H1 (cell line): ENCODE measurements around the gene EXOC1L. TPM values are rescaled to one million over a fixed set of nuclear protein-coding genes. Genes with fewer than 3 reads are reported as not detected.

Experiments used
- CTCF ChIA-PET: fragments of 300-600 bp; sonication (Branson Sonifier 250); formaldehyde crosslinking; loops from one replicate; lab custom pipeline; 2021; ENCODE audit not compliant: partially characterized antibody; lab: Charles Lee
- POLR2A ChIA-PET: fragments of 300-600 bp; sonication (Branson Sonifier 250); formaldehyde crosslinking; loops from one replicate; lab custom pipeline; 2021; ENCODE audit warnings: inconsistent platforms; ENCODE audit not compliant: partially characterized antibody; lab: Charles Lee
- DNase-seq, 2 experiments: peaks; one replicate each; pipeline versions ENCODE4 v3.0.0 to v3.0.0-alpha.2; 2010 to 2022; ENCODE audit warnings: low spot score in 2 of 2, low read depth in 1 of 2, mixed read lengths in 1 of 2
- FAIRE-seq: peaks from 2 replicates; lab custom pipeline; 2011; peaks lifted over from hg19 to GRCh38; lab: Jason Lieb, UNC
- H2AFZ ChIP-seq: 2 replicates; pipeline ENCODE4 v1.8.1; 2012; ENCODE audit warnings: low read length, inconsistent platforms
- H2AK5ac ChIP-seq: 2 replicates; pipeline ENCODE4 v1.6.1; 2013; ENCODE audit warnings: low read depth, low read length
- H2BK120ac ChIP-seq: replicated peaks from 2 replicates; pipeline ENCODE3; 2013; ENCODE audit warnings: low read depth, low read length, inconsistent platforms
- H2BK12ac ChIP-seq: 2 replicates; pipeline ENCODE4 v1.6.1; 2013; ENCODE audit warnings: low read depth, low read length
- H2BK15ac ChIP-seq: 2 replicates; pipeline ENCODE4 v1.6.1; 2013; ENCODE audit warnings: low read length
- H2BK20ac ChIP-seq: 2 replicates; pipeline ENCODE4 v1.6.1; 2013; ENCODE audit warnings: low read length
- H2BK5ac ChIP-seq: 2 replicates; pipeline ENCODE4 v1.6.1; 2013; ENCODE audit warnings: low read depth, low read length
- H3K14ac ChIP-seq: 2 replicates; pipeline ENCODE4 v1.6.1; 2013; ENCODE audit warnings: inconsistent platforms; ENCODE audit not compliant: insufficient read length
- H3K18ac ChIP-seq: 2 replicates; pipeline ENCODE4 v1.6.1; 2013; ENCODE audit warnings: low read length; ENCODE audit errors: extremely low read depth
- H3K23ac ChIP-seq: 2 replicates; pipeline ENCODE4 v1.6.1; 2013; ENCODE audit warnings: inconsistent platforms; ENCODE audit not compliant: insufficient read length
- H3K23me2 ChIP-seq: 2 replicates; pipeline ENCODE4 v1.6.1; 2013; ENCODE audit warnings: low read depth, low read length
- H3K27ac ChIP-seq: 2 replicates; pipeline ENCODE4 v1.6.1; 2011; ENCODE audit warnings: low read depth, low read length, inconsistent platforms
- H3K27me3 ChIP-seq, 4 experiments: replicated peaks in 1 of 4; 1 replicate in 1 of 4; 2 replicates in 3 of 4; pipeline versions ENCODE4 v1.6.1 to v1.8.1; 2011 to 2013; ENCODE audit warnings: low read length in 3 of 4, mild to moderate bottlenecking in 3 of 4, inconsistent platforms in 2 of 4, mixed read lengths in 2 of 4, moderate library complexity in 1 of 4; ENCODE audit not compliant: control insufficient read depth in 3 of 4, insufficient read depth in 3 of 4; ENCODE audit errors: extremely low read depth in 1 of 4
- H3K36me3 ChIP-seq, 4 experiments: 2 replicates each; pipeline versions ENCODE4 v1.6.1 to v1.8.1; 2011 to 2013; ENCODE audit warnings: mild to moderate bottlenecking in 4 of 4, low read length in 3 of 4, moderate library complexity in 2 of 4, control low read depth in 1 of 4, inconsistent platforms in 1 of 4; ENCODE audit not compliant: insufficient read depth in 4 of 4, control insufficient read depth in 2 of 4
- H3K4ac ChIP-seq: replicated peaks from 2 replicates; pipeline ENCODE3; 2013; ENCODE audit warnings: low read length, low read depth, mixed read lengths, inconsistent platforms; ENCODE audit not compliant: insufficient read length
- H3K4me1 ChIP-seq, 4 experiments: replicated peaks in 1 of 4; 1 replicate in 1 of 4; 2 replicates in 3 of 4; pipeline versions ENCODE4 v1.6.1 to v1.8.1; 2011 to 2013; ENCODE audit warnings: low read length in 3 of 4, inconsistent platforms in 2 of 4, mixed read lengths in 1 of 4; ENCODE audit not compliant: insufficient read depth in 4 of 4, control insufficient read depth in 3 of 4
- H3K4me2 ChIP-seq, 2 experiments: 2 replicates each; pipeline versions ENCODE4 v1.6.1 to v1.8.1; 2011 to 2013; ENCODE audit warnings: low read depth in 2 of 2, low read length in 2 of 2, control low read depth in 1 of 2, inconsistent platforms in 1 of 2, mild to moderate bottlenecking in 1 of 2; ENCODE audit not compliant: insufficient read depth in 1 of 2
- H3K4me3 ChIP-seq, 4 experiments: fragments of 200-600, 300-600 bp in 1 of 4; sonication (generic), shearing (Covaris generic), sonication (Bioruptor Twin) in 1 of 4; 2 replicates each; pipeline versions ENCODE4 v1.5.1 to v1.8.1; 2011 to 2016; ENCODE audit warnings: low read length in 4 of 4, low read depth in 3 of 4, control low read depth in 2 of 4, inconsistent platforms in 2 of 4, mild to moderate bottlenecking in 2 of 4, mixed read lengths in 1 of 4, moderate library complexity in 1 of 4; ENCODE audit not compliant: insufficient read depth in 2 of 4; ENCODE audit errors: extremely low read depth in 1 of 4
- H3K56ac ChIP-seq: replicated peaks from 2 replicates; pipeline ENCODE3; 2013; ENCODE audit warnings: low read depth, mild to moderate bottlenecking, mixed read lengths, low read length, inconsistent platforms; ENCODE audit not compliant: insufficient read length
- H3K79me1 ChIP-seq: 2 replicates; pipeline ENCODE4 v1.6.1; 2013; ENCODE audit warnings: low read depth, low read length, control low read depth
- H3K79me2 ChIP-seq, 2 experiments: 2 replicates each; pipeline versions ENCODE4 v1.6.1 to v1.8.1; 2012 to 2013; ENCODE audit warnings: low read length in 2 of 2, mild to moderate bottlenecking in 2 of 2, inconsistent platforms in 1 of 2; ENCODE audit not compliant: insufficient read depth in 2 of 2, control insufficient read depth in 1 of 2
- H3K9ac ChIP-seq, 4 experiments: replicated peaks in 1 of 4; 1 replicate in 1 of 4; 2 replicates in 3 of 4; pipeline versions ENCODE4 v1.6.1 to v1.8.1; 2011 to 2013; ENCODE audit warnings: low read depth in 3 of 4, low read length in 3 of 4, control low read depth in 2 of 4, mild to moderate bottlenecking in 2 of 4, moderate library complexity in 2 of 4, inconsistent platforms in 1 of 4; ENCODE audit errors: extremely low read depth in 1 of 4
- H3K9me3 ChIP-seq, 2 experiments: 2 replicates each; pipeline versions ENCODE4 v1.6.1 to v1.8.1; 2012 to 2013; ENCODE audit warnings: mild to moderate bottlenecking in 2 of 2, moderate library complexity in 2 of 2, control low read depth in 1 of 2, inconsistent platforms in 1 of 2, low read depth in 1 of 2, low read length in 1 of 2, mixed read lengths in 1 of 2; ENCODE audit not compliant: insufficient read depth in 2 of 2
- H4K20me1 ChIP-seq, 2 experiments: replicated peaks in 1 of 2; 2 replicates each; pipeline versions ENCODE3 to v1.8.1; 2011 to 2013; ENCODE audit warnings: inconsistent platforms in 2 of 2, low read length in 2 of 2, mild to moderate bottlenecking in 1 of 2; ENCODE audit not compliant: insufficient read depth in 2 of 2, control insufficient read depth in 1 of 2
- H4K5ac ChIP-seq: 2 replicates; pipeline ENCODE4 v1.6.1; 2013; ENCODE audit warnings: low read length, low read depth, mixed read lengths, inconsistent platforms; ENCODE audit not compliant: insufficient read length
- H4K8ac ChIP-seq: 2 replicates; pipeline ENCODE4 v1.8.0; 2013; ENCODE audit warnings: mild to moderate bottlenecking, moderate library complexity, low read length, inconsistent platforms; ENCODE audit not compliant: insufficient read depth; ENCODE audit errors: extremely low read depth
- H4K91ac ChIP-seq: replicated peaks from 2 replicates; pipeline ENCODE3; 2013; ENCODE audit warnings: low read length, mixed read lengths, inconsistent platforms; ENCODE audit not compliant: insufficient read length
- BRCA1 ChIP-seq: IDR thresholded peaks from 2 replicates; pipeline ENCODE4 v1.6.1; 2012; ENCODE audit warnings: low read depth, low read length, improper control_type of control experiment
- CBX5 ChIP-seq: fragments of 300-800, 300-1000 bp; sonication (generic); IDR thresholded peaks from 2 replicates; pipeline ENCODE4 v1.7.1; 2016; ENCODE audit warnings: antibody characterized with exemption, low read length, low read depth
- CBX8 ChIP-seq: fragments of 300-800, 300-1000 bp; sonication (generic); IDR thresholded peaks from 2 replicates; pipeline ENCODE4 v1.7.1; 2016; ENCODE audit warnings: low read depth, low read length, borderline replicate concordance
- NANOG ChIP-seq: IDR thresholded peaks from 2 replicates; pipeline ENCODE4 v1.6.1; 2011; ENCODE audit warnings: low read length, low read depth, mild to moderate bottlenecking, inconsistent platforms; ENCODE audit not compliant: insufficient read depth, poor library complexity, severe bottlenecking
- POU5F1 ChIP-seq: IDR thresholded peaks from 2 replicates; pipeline ENCODE4 v1.6.1; 2011; ENCODE audit warnings: low read depth, mild to moderate bottlenecking, low read length, moderate library complexity
- RBBP5 ChIP-seq: IDR thresholded peaks from 2 replicates; pipeline ENCODE4 v1.7.1; 2012; ENCODE audit warnings: low read depth, mild to moderate bottlenecking, inconsistent platforms, low read length, moderate library complexity, borderline replicate concordance
- SAP30 ChIP-seq: fragments of 300-600 bp; sonication (generic); IDR thresholded peaks from 2 replicates; pipeline ENCODE4 v1.7.1; 2012; ENCODE audit warnings: low read length, moderate library complexity, mild to moderate bottlenecking, inconsistent platforms; ENCODE audit not compliant: insufficient read depth, insufficient replicate concordance
- SP1 ChIP-seq: IDR thresholded peaks from 2 replicates; pipeline ENCODE4 v1.6.1; 2011; ENCODE audit warnings: low read depth, low read length
- SP4 ChIP-seq: IDR thresholded peaks from 2 replicates; pipeline ENCODE4 v1.6.1; 2012; ENCODE audit warnings: low read length, inconsistent platforms
- YY1 ChIP-seq: IDR thresholded peaks from 2 replicates; pipeline ENCODE4 v1.6.1; 2011; ENCODE audit warnings: low read depth, mild to moderate bottlenecking, low read length
- WGBS, 2 experiments: shearing (Covaris generic) in 1 of 2; methylation state at CpG; one replicate each; pipeline versions ENCODE4 v1.1.6 to v1.1.7; 2013 to 2015; ENCODE audit warnings: low lambda C conversion rate in 2 of 2, mixed read lengths in 2 of 2, inconsistent platforms in 1 of 2, low coverage in 1 of 2, missing lambda C conversion rate in 1 of 2; ENCODE audit not compliant: insufficient replicate concordance in 2 of 2, insufficient coverage in 1 of 2, insufficient read length in 1 of 2; ENCODE audit errors: extremely low coverage in 1 of 2, missing lambda C conversion rate in 1 of 2; 5-methylcytosine and 5-hydroxymethylcytosine counted together
- polyA plus RNA-seq, 7 experiments: library from polyadenylated mRNA; depleted of rRNA in 3 of 7; stranded (reverse) in 5 of 7; unstranded in 2 of 7; fragments of >200 nt in 5 of 7; fragments of 200-250 nt in 2 of 7; gene quantifications; 1 replicate in 5 of 7; 2 replicates in 1 of 7; 4 replicates in 1 of 7; pipeline versions ENCODE4 v1.2.1 to v1.2.3, GENCODE V29; 2011 to 2013; ENCODE audit warnings: missing spikeins in 2 of 7, mixed read lengths in 2 of 7
- total RNA-seq: library from RNA; stranded (reverse); fragmentation: NEBNext Ultra II Directional; extraction: Animal tissue kit (Norgen Biotek cat#: 25700); gene quantifications from 2 replicates; pipeline ENCODE4 v1.2.1, GENCODE V29; 2021

EXOC1L gene
- total and polyA plus RNA-seq, 2 of the 8 experiments (the other 6 are each of a cell fraction or from before 2014, with no cell fraction given), result 0.08 TPM; not detected in 1

DNA sequence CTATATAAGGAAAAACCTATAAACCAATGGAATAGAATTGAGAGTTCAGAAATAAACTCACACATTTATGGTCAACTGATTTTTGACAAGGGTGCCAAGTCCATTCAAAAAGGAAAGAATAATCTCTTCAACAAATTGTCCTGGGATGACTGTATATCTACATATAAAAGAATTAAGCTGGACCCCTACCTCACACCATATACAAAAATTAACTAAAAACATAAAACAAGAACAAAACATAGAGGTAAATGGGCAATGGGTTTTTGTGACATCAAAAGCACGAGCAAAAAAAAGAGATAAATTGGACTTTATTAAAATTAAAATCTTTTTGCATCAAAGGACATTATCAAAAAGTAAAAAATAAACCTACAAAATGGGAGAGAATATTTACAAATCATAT, 18.3 kb downstream of the EXOC1L start:
- no peaks in the 10 kb centered on the region for H3K23me2 ChIP-seq
- no peak overlapping the region for H3K14ac ChIP-seq
- H2BK12ac ChIP-seq, result no peak overlapping the region
- no peaks in the 10 kb centered on the region for H3K79me2 ChIP-seq
- no peaks in the 10 kb centered on the region; a peak in 1 of 8 replicates for H3K36me3 ChIP-seq
- H3K9me3 ChIP-seq, result peaks cover 0 to 6% of the 10 kb centered on the region in 2 experiments; a peak in 2 of 4 replicates
- H2BK120ac ChIP-seq, result no peak overlapping the region
- H4K8ac ChIP-seq, result no peak overlapping the region
- no peak overlapping the region for H2BK15ac ChIP-seq
- no peak overlapping the region for H3K27ac ChIP-seq
- H3K9ac ChIP-seq, result no peak overlapping the region
- H4K91ac ChIP-seq, result no peak overlapping the region
- H3K4me1 ChIP-seq, result no peaks in the 10 kb centered on the region
- no peak overlapping the region for H3K4me3 ChIP-seq
- no peaks in the 10 kb centered on the region for H4K20me1 ChIP-seq
- H4K5ac ChIP-seq, result no peak overlapping the region
- no peak overlapping the region for H3K18ac ChIP-seq
- POLR2A ChIA-PET, result no interaction called here
- H3K23ac ChIP-seq, result no peak overlapping the region
- no peak for DNase-seq
- no peak overlapping the region for H2AFZ ChIP-seq
- H3K56ac ChIP-seq, result no peak overlapping the region
- CTCF ChIA-PET, result no interaction called here
- 84% methylated on average over 1 of the region's 1 CpG; no CpG with 5 or more reads in 1 of the 2 experiments for WGBS, 2 experiments
- H2AK5ac ChIP-seq, result no peak overlapping the region
- TF ChIP-seq SAP30 (no peak), SP1 (no peak), CBX8 (no peak), BRCA1 (no peak), YY1 (no peak), NANOG (no peak), POU5F1 (no peak), SP4 (no peak), CBX5 (no peak), RBBP5 (no peak)
- TF ChIP-seq, all 59 proteins: peak for 0
- no peaks in the 10 kb centered on the region for H3K79me1 ChIP-seq
- H2BK20ac ChIP-seq, result no peak overlapping the region
- FAIRE-seq, result no peak
- no peak overlapping the region for H3K4ac ChIP-seq
- no peak overlapping the region for H2BK5ac ChIP-seq
- no peaks in the 10 kb centered on the region for H3K27me3 ChIP-seq
- no peak overlapping the region for H3K4me2 ChIP-seq
